HG03520 (cell line): ENCODE measurements around the gene APOBEC3C.
"Not testable (repeated sequence)": the region's sequence is repeated elsewhere in the genome, so short reads cannot be mapped to it uniquely, and the experiment has no call there.

ENCODE experiments used
- ATAC-seq: cut with Tn5 transposase; IDR thresholded peaks from one replicate; pipeline ENCODE4 v1.9.1; 2021; ENCODE audit warnings: mild to moderate bottlenecking, moderate library complexity; ENCODE audit not compliant: unreplicated experiment

The APOBEC3C gene

DNA sequence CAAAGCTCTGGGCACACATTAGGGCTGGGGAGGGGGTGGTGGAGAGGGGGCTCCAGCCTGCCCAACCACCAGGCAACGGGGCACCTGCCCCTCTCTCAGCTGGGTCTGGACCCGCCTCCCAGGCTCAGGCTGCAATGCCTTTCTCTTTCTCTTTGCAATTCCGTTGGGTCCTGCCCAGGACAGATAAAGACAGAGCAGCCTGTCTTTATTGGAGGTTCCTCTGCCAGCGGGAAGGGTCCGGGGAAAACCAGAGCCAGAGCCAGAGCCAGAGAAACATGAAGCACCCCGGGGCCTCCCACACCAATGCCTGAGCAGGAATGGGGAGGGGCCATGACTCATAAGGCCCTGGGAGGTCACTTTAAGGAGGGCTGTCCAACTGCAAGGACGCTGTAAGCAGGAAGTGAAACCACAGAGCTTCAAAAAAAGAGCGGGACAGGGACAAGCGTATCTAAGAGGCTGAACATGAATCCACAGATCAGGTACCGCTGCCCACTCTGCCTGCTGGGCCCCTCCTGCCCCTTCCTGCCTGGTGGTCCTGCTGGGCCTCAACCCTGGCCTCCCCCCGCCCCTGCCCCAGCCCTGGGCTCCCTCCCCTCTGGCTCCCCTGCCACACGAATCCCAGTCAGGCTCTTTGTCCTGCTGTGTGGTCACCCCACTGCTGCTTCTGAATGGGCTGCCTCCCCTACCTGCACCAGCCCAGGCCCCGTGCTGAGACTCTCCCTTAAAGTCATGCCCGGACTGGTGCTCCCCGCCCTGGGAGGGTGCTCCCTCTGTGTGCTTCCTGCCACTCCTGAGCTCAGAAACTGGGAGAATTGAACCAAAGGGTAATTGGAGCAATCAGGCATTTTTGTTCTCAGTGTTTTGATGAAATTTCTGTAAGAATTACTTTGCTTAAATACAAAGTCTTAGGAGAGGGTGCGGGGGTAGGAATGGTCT lies 31.8 kb upstream of the APOBEC3C start, which contains the start of gene APOBEC3B:
Gene APOBEC3B (plus strand): TSS at position 356 of the 936 bp plus-strand sequence. CDS start 107 bp downstream, at position 463.
- ATAC-seq = peak; percentile 40

DNA sequence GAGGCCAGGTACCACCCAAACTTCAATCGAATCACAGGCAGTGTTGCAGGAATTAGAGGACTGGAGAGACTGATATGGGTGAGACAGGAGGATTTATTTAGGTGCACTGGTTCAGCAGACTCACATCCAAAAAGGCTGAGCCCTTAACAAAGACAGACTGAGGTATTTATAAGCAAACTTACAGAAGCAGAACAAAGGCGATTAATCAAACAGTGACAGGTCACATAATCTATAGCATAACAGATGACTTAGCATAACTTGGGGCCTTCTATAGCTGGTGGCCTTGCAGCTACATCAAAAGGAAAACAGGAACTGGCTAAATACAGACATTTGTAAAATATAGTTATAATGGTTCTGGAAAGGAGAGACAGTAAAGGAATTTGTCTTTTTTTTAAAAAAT lies 29.8 kb upstream of the APOBEC3C start:
- no peak for ATAC-seq

DNA sequence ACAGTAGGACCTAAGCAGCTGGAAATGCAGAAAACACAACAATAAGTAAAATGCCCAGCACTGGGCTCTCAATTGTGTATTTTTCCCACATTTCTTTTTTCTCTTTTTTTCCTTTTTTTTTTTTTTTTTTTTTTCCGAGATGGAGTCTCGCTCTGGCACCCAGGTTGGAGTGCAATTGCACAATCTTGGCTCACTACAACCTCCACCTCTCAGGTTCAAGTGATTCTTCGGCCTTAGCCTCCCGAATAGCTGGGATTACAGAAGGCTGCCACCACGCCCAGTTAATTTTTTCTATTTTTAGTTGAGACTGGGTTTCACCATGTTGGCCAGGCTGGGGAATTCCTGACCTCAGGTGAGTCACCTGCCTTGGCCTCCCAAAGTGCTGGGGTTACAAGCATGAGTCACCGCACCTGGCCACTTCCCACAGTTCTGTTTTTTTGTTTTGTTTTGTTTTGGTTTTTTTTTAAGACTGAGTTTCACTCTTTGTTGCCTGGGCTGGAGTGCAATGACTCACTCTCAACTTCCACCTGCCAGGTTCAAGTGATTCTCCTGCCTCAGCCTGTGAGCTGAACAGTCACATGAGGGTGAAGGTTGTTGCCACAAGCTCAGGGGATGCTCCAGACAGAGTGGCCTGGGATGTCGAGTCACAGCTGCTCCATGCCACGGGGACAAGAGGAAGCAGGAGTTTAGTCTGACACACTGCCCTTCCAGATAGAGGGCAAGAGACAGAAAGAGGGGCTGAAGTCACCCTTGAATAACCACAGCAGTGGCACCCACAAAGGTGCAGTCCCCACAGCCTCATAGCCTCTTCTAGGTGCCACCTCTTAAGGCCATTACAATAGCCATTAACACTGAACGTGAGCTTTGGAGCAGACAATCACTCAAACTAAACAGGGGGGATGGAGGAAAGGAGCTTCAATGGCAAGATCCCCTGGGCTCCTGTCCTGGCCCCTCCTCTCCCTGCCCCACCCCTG lies 29.0 kb upstream of the APOBEC3C start:
- ATAC-seq = peak; percentile 51

- no peak for ATAC-seq
These were observed 27.4 kb upstream of the APOBEC3C start for GRCh38 chr22:38986629-38987028.

DNA sequence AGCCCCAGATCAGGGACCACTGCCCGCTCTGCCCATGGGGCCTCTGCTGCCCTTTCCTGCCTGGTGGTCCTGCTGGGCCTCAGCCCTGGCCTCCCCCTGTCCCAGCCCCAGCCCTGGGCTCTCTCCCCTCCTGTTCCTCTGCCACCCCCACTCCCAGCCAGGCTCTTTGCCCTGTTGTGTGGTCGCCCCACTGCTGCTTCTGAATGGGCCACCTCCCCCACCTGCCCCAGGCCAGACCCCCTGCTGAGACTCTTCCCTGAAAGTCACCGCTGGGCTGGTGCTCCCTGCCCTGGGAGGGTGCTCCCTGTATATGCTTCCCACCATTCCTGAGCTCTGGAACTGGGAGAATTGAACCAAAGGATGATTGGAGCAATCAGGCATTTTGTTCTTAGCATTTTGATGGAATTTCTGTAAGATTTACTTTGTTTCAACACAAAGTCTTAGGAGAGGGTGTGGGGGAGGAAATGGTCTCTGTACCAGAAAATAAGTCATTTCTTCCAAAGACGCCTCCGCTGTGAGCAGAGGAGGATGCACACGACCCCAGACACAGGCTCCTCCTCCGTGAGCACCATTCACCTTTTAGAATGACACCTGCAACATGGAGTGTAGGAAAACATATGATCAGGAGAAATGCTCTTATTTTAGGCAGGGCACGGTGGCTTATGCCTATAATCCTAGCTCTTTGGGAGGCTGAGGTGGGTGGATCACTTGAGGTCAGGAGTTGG lies 26.7 kb upstream of the APOBEC3C start:
- no peak for ATAC-seq

DNA sequence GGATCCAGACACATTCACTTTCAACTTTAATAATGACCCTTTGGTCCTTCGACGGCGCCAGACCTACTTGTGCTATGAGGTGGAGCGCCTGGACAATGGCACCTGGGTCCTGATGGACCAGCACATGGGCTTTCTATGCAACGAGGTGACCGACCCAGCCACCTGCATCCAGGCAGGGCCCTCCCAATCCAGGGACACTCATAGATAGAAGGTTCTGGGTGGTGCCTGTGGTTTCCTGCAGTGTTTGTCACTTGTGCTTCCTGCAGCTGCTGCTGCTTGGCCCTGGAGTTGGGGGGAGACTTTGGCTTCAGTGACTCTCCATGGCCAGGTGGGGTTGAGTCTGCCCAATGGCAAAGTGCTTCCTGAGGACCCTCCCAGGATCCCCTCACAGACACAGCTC lies 24.6 kb upstream of the APOBEC3C start:
- no peak for ATAC-seq

DNA sequence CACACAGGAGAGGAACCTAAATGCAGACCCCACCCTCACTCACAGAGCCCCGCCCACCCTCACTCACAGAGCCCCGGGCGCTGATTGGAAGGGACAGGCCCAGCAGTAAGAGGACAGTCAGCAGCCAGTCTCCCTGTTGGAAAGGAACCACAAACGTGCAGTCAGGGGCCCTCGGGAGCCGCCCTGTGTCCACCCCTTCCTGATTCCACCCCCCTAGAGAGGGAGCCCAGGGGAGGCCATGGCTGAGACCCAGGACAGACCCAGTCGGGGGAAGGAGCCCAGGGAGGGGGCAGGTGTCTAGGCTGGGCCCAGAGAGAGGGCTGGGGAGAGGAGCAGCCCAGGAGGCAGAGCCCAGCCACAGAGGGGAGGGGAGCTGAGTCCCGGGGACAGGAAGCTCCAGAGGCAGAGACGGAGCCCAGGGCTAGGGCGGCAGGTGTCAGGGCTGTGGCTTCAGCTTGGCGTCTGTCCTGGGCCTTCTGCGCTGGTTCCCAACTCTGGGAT lies 21.1 kb upstream of the APOBEC3C start:
- ATAC-seq = not testable (repeated sequence)

- ATAC-seq = no peak
These were observed 18.0 kb upstream of the APOBEC3C start for GRCh38 chr22:38996105-38996504.

DNA sequence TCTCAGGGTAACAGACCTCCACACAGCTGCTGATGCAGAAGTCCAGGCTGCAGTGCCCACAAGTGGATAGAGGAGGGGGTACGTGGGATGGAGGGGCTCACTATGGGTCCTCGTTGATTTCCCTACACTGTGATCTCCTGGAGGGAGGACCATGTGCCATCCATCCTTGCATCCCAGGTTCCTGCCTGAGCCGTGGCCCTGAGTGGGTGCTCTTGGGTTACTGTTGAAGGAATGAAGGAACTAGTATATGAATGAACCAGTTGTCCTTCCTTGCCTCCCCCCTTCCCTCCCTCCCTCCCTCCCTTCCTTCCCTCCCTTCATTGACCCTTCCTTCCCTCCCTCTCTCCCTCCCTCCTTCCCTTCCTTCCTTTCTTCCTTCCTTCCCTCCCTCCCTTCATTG lies 16.5 kb upstream of the APOBEC3C start:
- no peak for ATAC-seq

DNA sequence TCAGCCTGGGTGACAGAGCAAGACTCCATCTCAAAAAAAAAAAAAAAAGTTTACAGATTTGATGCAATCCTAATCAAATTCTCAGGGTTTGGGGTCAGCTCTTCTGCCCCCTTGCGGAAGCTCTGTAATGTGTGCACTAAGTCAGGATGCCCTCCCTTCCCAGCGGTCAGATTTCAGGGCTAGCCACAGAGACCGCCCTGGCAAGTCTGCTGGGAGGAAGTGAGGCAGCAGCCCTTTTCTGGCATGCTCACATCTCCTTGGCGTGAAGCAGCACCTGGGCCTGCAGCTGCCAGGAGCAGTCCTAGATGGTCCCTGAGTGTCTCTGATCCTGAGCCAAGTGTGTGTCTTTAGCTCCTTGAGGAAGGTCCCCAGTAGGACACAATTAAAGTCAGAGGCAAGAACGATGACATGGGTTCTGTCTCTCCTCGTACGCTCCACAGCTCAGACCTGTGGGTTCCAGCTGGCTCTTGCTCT lies 10.9 kb upstream of the APOBEC3C start:
- no peak for ATAC-seq

GRCh38 chr22:39007177-39007576 lies 6.9 kb upstream of the APOBEC3C start:
- ATAC-seq = no peak

- ATAC-seq = not testable (repeated sequence)
These were observed 5.7 kb upstream of the APOBEC3C start for GRCh38 chr22:39008271-39008850.

- no peak for ATAC-seq
These were observed 3.1 kb upstream of the APOBEC3C start for GRCh38 chr22:39010946-39011345.

DNA sequence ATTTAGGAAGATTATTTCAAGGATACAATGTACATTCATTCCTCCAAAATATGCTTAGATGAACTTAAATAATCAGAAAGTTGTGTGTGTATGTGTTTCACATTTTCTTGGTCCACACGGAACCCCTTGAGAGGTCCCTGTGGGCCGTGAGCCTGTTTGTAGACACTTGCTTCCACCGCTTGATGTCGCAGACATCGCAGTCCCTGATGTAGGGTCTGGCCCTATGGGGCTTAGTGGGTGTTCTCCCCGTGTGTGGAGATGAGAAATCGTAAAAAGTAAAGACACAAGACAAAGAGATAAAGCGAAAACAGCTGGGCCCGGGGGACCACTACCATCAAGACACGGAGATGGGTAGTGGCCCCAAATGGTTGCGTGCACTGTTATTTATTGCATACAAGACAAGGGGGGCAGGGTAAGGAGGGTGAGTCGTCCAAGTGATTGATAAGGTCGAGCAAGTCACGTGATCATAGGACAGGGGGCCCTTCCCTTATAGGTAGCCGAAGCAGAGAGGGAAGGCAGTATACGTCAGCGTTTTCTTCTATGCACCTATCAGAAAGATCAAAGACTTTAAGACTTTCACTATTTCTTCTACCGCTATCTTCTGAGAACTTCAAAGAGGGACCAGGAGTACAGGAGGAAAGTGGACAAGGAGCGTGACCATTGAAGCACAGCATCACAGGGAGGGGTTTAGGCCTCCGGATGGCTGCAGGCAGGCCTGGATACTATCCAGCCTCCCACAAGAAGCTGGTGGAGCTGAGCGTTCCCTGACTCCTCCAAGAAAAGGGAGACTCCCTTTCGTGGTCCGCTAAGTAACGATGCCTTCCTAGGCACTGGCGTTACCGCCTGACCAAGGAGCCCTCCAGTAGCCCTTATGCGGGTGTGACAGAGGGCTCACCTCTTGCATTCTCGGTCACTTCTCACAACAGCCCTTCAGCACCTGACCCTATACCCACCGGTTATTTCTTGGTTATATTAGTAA lies 1.2 kb upstream of the APOBEC3C start:
- ATAC-seq = no peak

DNA sequence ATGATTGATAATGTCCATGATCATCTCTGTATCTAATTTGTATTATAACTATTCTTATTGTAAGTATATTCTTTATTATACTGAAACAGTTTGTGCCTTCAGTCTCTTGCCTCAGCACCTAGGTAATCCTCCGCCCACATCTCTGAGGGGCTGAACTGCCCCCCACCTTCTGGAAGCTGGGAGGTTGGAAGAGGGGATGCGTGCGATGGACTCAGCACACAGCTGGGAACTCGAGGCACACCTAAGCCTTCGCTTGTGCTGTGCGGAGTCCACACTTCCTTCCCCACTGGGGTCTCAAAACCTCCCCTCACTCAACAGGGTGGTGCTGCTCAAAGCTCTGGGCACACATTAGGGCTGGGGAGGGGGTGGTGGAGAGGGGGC lies 506 bp upstream of the APOBEC3C start:
- not testable (repeated sequence) for ATAC-seq

DNA sequence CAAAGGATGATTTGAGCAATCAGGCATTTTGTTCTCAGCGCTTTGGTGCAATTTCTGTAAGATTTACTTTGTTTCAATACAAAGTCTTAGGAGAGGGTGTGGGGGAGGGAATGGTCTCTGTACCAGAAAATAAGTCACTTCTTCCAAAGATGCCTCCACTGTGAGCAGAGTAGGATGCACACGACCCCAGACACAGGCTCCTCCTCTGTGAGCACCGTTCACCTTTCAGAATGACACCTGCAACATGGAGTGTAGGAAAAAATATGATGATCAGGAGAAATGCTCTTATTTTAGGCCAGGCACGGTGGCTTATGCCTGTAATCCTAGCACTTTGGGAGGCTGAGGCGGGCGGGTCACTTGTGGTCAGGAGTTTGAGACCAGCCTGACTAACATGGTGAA lies 665 bp downstream of the APOBEC3C start:
- ATAC-seq = not testable (repeated sequence)

GRCh38 chr22:39016592-39016991 lies 2.5 kb downstream of the APOBEC3C start:
- ATAC-seq = no peak

- ATAC-seq = no peak
These were observed 3.7 kb downstream of the APOBEC3C start for GRCh38 chr22:39017596-39018365.
